ENCODE results near the gene H1-8.
A peak's percentile ranks its signal among the peaks of the same experiment; 100 is the strongest.

Gene H1-8

GRCh38 chr3:129560911-129561594 lies 18.1 kb downstream of the H1-8 start (continued):
- TF ChIP-seq TSHZ2 (CRISPR knock-in tag; IDR thresholded peaks at IDR 0.05) (no peak), RARB (CRISPR knock-in tag; IDR thresholded peaks at IDR 0.05) (no peak), ZNF8 (CRISPR knock-in tag; IDR thresholded peaks at IDR 0.05) (no peak), GLIS3 (CRISPR knock-in tag; IDR thresholded peaks at IDR 0.05) (0 out of 2 replicates have a peak, but pooled peaks have one; percentile 21), ISL1 (CRISPR knock-in tag; IDR thresholded peaks at IDR 0.05) (no peak), ZNF70 (CRISPR knock-in tag; IDR thresholded peaks at IDR 0.05) (peak; percentile 32; the same call in 1 of the 2 replicates), PATZ1 (CRISPR knock-in tag; IDR thresholded peaks at IDR 0.05; ENCODE audit: borderline replicate concordance) (peak; percentile 39; the same call in 1 of the 2 replicates), ARNTL (CRISPR knock-in tag; IDR thresholded peaks at IDR 0.05; ENCODE audit: borderline replicate concordance, low read depth) (no peak)

- ATAC-seq = no peak
- no peak for TF ChIP-seq ZFP3 (CRISPR knock-in tag; IDR thresholded peaks at IDR 0.05)
- no peak for TF ChIP-seq ISL1 (CRISPR knock-in tag; IDR thresholded peaks at IDR 0.05)
- no peak for TF ChIP-seq PPARA (CRISPR knock-in tag; IDR thresholded peaks at IDR 0.05; ENCODE audit: borderline replicate concordance)
- no peak for TF ChIP-seq TOX (CRISPR knock-in tag; IDR thresholded peaks at IDR 0.05; ENCODE audit: borderline replicate concordance)
These were observed 18.8 kb downstream of the H1-8 start for GRCh38 chr3:129561619-129562248.

- no peak for TF ChIP-seq GLIS3 (CRISPR knock-in tag; IDR thresholded peaks at IDR 0.05)
- TF ChIP-seq ZC3H10 (CRISPR knock-in tag; IDR thresholded peaks at IDR 0.05) = no peak
- TF ChIP-seq TCF4 (CRISPR knock-in tag; IDR thresholded peaks at IDR 0.05; ENCODE audit: borderline replicate concordance) = no peak
- ATAC-seq = no peak
These were observed 19.8 kb downstream of the H1-8 start for GRCh38 chr3:129562803-129563202.

GRCh38 chr3:129563332-129563731 lies 20.4 kb downstream of the H1-8 start:
- TF ChIP-seq TSHZ2 (CRISPR knock-in tag; IDR thresholded peaks at IDR 0.05) (no peak), TCF4 (CRISPR knock-in tag; IDR thresholded peaks at IDR 0.05; ENCODE audit: borderline replicate concordance) (no peak), TOX (CRISPR knock-in tag; IDR thresholded peaks at IDR 0.05; ENCODE audit: borderline replicate concordance) (no peak), ESRRG (CRISPR knock-in tag; IDR thresholded peaks at IDR 0.05) (no peak), ZNF70 (CRISPR knock-in tag; IDR thresholded peaks at IDR 0.05) (no peak), PPARA (CRISPR knock-in tag; IDR thresholded peaks at IDR 0.05; ENCODE audit: borderline replicate concordance) (no peak), ZNF8 (CRISPR knock-in tag; IDR thresholded peaks at IDR 0.05) (no peak), POU6F1 (CRISPR knock-in tag; IDR thresholded peaks at IDR 0.05; ENCODE audit: borderline replicate concordance, low read depth) (no peak), SNAI2 (CRISPR knock-in tag; IDR thresholded peaks at IDR 0.05) (no peak)
- ATAC-seq = no peak
